Measurements from ENCODE around the gene VIPR2.
"Not testable (repeated sequence)": the region's sequence is repeated elsewhere in the genome, so short reads cannot be mapped to it uniquely, and the experiment has no call there.

Gene VIPR2

DNA sequence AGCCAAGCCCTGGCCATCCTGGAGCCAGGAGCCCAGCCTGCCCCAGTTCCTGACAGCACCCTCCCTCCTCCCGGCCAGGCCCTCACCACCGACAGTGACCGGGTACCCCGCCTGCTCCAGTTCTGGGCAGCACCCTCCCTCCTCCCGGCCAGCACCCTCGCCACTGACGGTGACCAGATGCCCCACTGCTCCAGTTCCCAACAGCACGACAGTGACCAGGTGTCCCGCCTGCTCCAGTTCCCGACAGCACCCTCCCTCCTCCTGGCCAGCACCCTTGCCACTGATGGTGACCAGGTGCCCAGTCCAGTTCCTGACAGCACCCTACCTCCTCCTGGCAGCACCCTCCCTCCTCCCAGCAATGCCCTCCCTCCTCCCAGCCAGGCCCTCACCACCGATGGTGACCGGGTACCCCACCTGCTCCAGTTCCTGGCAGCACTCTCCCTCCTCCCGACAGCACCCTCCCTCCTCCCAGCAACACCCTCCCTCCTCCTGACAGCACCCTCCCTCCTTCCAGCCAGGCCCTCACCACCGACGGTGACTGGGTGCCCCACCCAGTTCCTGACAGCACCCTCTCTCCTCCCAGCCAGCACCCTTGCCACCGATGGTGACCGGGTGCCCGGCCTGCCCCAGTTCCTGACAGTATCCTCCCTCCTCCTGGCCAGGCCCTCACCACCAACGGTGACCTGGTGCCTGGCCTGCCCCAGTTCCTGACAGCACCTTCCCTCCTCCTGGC is 40.3 kb downstream of the VIPR2 start:
- no peak overlapping the region for H3K27ac ChIP-seq
- H3K4me1 ChIP-seq (ENCODE audit: control insufficient read depth in 1 of 2, insufficient read depth in 1 of 2, low read depth in 1 of 2, low read length in 1 of 2) = no peaks in the 10 kb centered on the region
- no peaks in the 10 kb centered on the region for H3K36me3 ChIP-seq
- no peak overlapping the region for H3K4me3 ChIP-seq (ENCODE audit: low read depth in 1 of 2, low read length in 1 of 2)
- H3K9me3 ChIP-seq = no peaks in the 10 kb centered on the region
- TF ChIP-seq CTCF (IDR thresholded peaks at IDR 0.05) = no peak
- H3K27me3 ChIP-seq = peaks cover 9% of the 10 kb centered on the region

DNA sequence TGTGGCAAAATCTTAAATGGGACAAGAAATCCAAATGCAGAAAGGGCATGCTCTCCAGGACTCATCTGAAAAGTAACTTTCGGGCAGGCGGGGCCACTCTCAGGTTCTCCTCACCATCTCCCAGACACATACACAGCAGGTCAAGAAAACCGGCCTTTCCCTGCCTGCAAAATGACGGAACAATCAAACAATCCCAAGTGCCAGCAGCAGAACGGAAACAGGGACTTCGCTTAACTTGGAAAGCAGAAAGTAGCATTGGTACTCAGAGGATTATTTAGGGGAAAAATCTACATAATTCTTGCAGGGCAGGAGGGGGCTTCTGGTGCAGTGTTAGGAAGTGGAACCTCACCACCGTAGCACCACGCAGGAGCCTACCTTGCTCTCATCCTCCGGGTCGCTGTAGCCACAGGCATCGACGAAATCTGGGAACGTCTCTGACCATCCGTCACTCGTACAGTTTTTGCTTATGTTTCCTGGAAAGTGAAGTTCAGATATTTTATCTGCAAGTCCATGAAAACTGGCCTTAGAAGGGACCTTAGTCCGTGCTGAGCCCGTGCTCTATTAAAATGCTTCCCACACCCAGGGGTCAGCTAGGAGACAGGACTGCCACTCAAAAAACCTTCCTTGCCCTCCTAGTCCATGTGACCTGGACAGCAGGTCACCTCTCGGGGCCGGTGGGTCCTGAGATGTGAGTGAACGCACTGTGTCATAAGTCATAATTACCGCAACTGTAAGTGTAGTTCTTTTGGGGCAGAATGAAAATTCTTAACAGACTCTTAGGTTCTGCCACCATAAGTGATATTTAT is 41.1 kb downstream of the VIPR2 start:
- H3K36me3 ChIP-seq = no peaks in the 10 kb centered on the region
- H3K4me1 ChIP-seq (ENCODE audit: control insufficient read depth in 1 of 2, insufficient read depth in 1 of 2, low read depth in 1 of 2, low read length in 1 of 2) = no peaks in the 10 kb centered on the region
- no peaks in the 10 kb centered on the region for H3K9me3 ChIP-seq
- no peak overlapping the region for H3K4me3 ChIP-seq (ENCODE audit: low read depth in 1 of 2, low read length in 1 of 2)
- no peak overlapping the region for H3K27ac ChIP-seq
- no peak for TF ChIP-seq CTCF (IDR thresholded peaks at IDR 0.05)
- peaks cover 3% of the 10 kb centered on the region for H3K27me3 ChIP-seq

- Histone ChIP-seq H3K27me3 (no peaks in the 10 kb centered on the region), H3K4me3 (ENCODE audit: low read depth in 1 of 2, low read length in 1 of 2) (no peak overlapping the region), H3K36me3 (no peaks in the 10 kb centered on the region), H3K9me3 (no peaks in the 10 kb centered on the region), H3K27ac (no peak overlapping the region), H3K4me1 (ENCODE audit: control insufficient read depth in 1 of 2, insufficient read depth in 1 of 2, low read depth in 1 of 2, low read length in 1 of 2) (no peaks in the 10 kb centered on the region)
- TF ChIP-seq CTCF (IDR thresholded peaks at IDR 0.05) = no peak
Observed at GRCh38 chr7:159102681-159103381, 41.8 kb downstream of the VIPR2 start.

DNA sequence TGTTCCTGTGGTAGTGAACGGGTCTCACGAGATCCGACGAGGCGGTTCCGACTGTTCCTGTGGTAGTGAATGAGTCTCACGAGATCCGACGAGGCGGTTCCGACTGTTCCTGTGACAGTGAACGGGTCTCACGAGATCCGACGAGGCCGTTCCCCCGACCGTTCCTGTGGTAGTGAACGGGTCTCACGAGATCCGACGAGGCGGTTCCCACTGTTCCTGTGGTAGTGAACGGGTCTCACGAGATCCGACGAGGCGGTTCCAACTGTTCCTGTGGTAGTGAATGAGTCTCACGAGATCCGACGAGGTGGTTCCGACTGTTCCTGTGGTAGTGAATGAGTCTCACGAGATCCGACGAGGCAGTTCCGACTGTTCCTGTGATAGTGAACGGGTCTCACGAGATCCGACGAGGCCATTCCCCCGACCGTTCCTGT is 43.0 kb downstream of the VIPR2 start:
- not testable (repeated sequence) for H3K27me3 ChIP-seq; H3K4me1 ChIP-seq (ENCODE audit: control insufficient read depth in 1 of 2, insufficient read depth in 1 of 2, low read depth in 1 of 2, low read length in 1 of 2); H3K9me3 ChIP-seq; H3K27ac ChIP-seq; H3K4me3 ChIP-seq (ENCODE audit: low read depth in 1 of 2, low read length in 1 of 2); H3K36me3 ChIP-seq

- not testable (repeated sequence) for H3K4me1 ChIP-seq (ENCODE audit: control insufficient read depth in 1 of 2, insufficient read depth in 1 of 2, low read depth in 1 of 2, low read length in 1 of 2); H3K9me3 ChIP-seq; H3K27ac ChIP-seq; H3K27me3 ChIP-seq; H3K36me3 ChIP-seq; H3K4me3 ChIP-seq (ENCODE audit: low read depth in 1 of 2, low read length in 1 of 2)
Observed at GRCh38 chr7:159101083-159101395, 43.6 kb downstream of the VIPR2 start.

DNA sequence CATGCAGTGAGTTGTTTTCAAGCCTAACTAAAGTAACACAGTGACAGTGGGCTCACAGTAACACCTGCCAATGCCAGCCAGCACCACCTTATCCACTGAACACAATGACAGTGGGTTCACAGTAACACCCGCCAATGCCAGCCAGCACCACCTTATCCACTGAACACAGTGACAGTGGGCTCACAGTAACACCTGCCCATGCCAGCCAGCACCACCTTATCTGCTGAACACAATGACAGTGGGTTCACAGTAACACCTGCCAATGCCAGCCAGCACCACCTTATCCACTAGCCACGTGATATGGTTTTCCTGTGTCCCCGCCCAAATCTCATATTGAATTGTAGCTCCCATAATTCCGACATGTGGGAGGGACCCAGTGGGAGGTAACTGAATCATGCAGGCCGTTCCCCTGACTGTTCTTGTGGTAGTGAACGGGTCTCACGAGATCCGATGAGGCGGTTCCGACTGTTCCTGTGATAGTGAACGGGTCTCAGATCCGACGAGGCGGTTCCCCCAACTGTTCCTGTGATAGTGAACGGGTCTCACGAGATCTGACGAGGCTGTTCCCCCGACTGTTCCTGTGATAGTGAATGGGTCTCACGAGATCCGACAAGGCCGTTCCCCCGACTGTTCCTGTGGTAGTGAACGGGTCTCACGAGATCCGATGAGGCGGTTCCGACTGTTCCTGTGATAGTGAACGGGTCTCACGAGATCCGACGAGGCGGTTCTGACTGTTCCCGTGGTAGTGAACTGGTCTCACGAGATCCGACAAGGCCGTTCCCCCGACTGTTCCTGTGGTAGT is 44.2 kb downstream of the VIPR2 start:
- H3K4me3 ChIP-seq (ENCODE audit: low read depth in 1 of 2, low read length in 1 of 2); H3K27ac ChIP-seq; H3K36me3 ChIP-seq; H3K9me3 ChIP-seq; H3K27me3 ChIP-seq; H3K4me1 ChIP-seq (ENCODE audit: control insufficient read depth in 1 of 2, insufficient read depth in 1 of 2, low read depth in 1 of 2, low read length in 1 of 2): not testable (repeated sequence)

All from neutrophil (primary cell).